GM12878 (cell line): Measurements from ENCODE around the gene PARD6A. TPM values are rescaled to one million over a fixed set of nuclear protein-coding genes. Genes with fewer than 3 reads are reported as not detected.

Experiments
- ATAC-seq: fragments of 200-7000 bp; cut with Tn5 transposase; 3 replicates; pipeline ENCODE4 v1.9.1; 2020; ENCODE audit warnings: mild to moderate bottlenecking, moderate library complexity
- BruUV-seq: library from RNA; stranded (reverse); fragments of 400-500 nt; replicated peaks from 2 replicates; lab custom pipeline; 2021; lab: Mats Ljungman, UMichigan
- CTCF ChIA-PET: fragments of 300-600 bp; sonication (Branson Sonifier 250); formaldehyde crosslinking; extraction: SDS; loops from one replicate; lab custom pipeline; 2021; ENCODE audit warnings: inconsistent platforms; lab: Yijun Ruan, JAX
- POLR2A ChIA-PET: fragments of 350-600 bp; formaldehyde crosslinking; extraction: SDS; loops from one replicate; lab custom pipeline; 2021; ENCODE audit warnings: inconsistent platforms; lab: Charles Lee
- RAD21 ChIA-PET: fragments of 300-600 bp; sonication (Branson Sonifier 250); formaldehyde crosslinking; loops from one replicate; lab custom pipeline; 2023; ENCODE audit warnings: antibody characterized with exemption; ENCODE audit not compliant: unreplicated experiment; lab: Charles Lee
- SMC1A ChIA-PET: fragments of 300-600 bp; sonication (Branson Sonifier 250); formaldehyde crosslinking; loops from one replicate; lab custom pipeline; 2023; ENCODE audit not compliant: unreplicated experiment, uncharacterized antibody; lab: Charles Lee
- DNase-seq: peaks from one replicate; pipeline ENCODE4 v3.0.0-alpha.2; 2011; ENCODE audit warnings: low read depth, low spot score
- FAIRE-seq: peaks from 3 replicates; lab custom pipeline; 2011; peaks lifted over from hg19 to GRCh38; lab: Jason Lieb, UNC
- H2AFZ ChIP-seq: 2 replicates; pipeline ENCODE4 v1.6.0; 2011; ENCODE audit warnings: low read depth, low read length, control low read depth; ENCODE audit not compliant: control insufficient read depth
- H3K27ac ChIP-seq: 2 replicates; pipeline ENCODE4 v1.5.1; 2011; ENCODE audit warnings: control low read depth; ENCODE audit not compliant: control insufficient read depth, insufficient read depth
- H3K27me3 ChIP-seq, 2 experiments: replicated peaks in 1 of 2; 2 replicates each; pipeline versions ENCODE4 v1.6.0 to v1.6.1; 2011; ENCODE audit warnings: low read length in 1 of 2; ENCODE audit not compliant: control insufficient read depth in 2 of 2, insufficient read depth in 2 of 2
- H3K36me3 ChIP-seq, 2 experiments: 2 replicates each; pipeline ENCODE4 v1.5.1; 2011; ENCODE audit warnings: low read length in 1 of 2; ENCODE audit not compliant: control insufficient read depth in 2 of 2, insufficient read depth in 2 of 2
- H3K4me1 ChIP-seq: 2 replicates; pipeline ENCODE4 v1.6.1; 2011; ENCODE audit warnings: mild to moderate bottlenecking, low read length, moderate library complexity, mixed read lengths; ENCODE audit not compliant: control insufficient read depth, insufficient read depth
- H3K4me2 ChIP-seq: 2 replicates; pipeline ENCODE4 v1.6.0; 2011; ENCODE audit warnings: control low read depth; ENCODE audit not compliant: control insufficient read depth, insufficient read depth
- H3K4me3 ChIP-seq: fragments of 200-600 bp; sonication (generic); 2 replicates; pipeline ENCODE4 v1.5.1; 2016
- H3K79me2 ChIP-seq: 2 replicates; pipeline ENCODE4 v1.6.0; 2011; ENCODE audit warnings: low read length; ENCODE audit not compliant: control insufficient read depth, insufficient read depth
- H3K9ac ChIP-seq: 2 replicates; pipeline ENCODE4 v1.8.0; 2011; ENCODE audit warnings: low read length, control low read depth, mixed read lengths; ENCODE audit not compliant: control insufficient read depth, insufficient read depth
- H3K9me3 ChIP-seq: replicated peaks from 3 replicates; pipeline ENCODE4 v1.5.1; 2011; ENCODE audit warnings: mild to moderate bottlenecking, low read length; ENCODE audit not compliant: control insufficient read depth, insufficient read depth
- H4K20me1 ChIP-seq: 2 replicates; pipeline ENCODE4 v1.6.0; 2011; ENCODE audit not compliant: control insufficient read depth, insufficient read depth
- E2F4 ChIP-seq: IDR thresholded peaks from 2 replicates; pipeline ENCODE4 v1.6.1; 2012; ENCODE audit warnings: low read depth, low read length, improper control_type of control experiment
- JUND ChIP-seq: IDR thresholded peaks from 2 replicates; pipeline ENCODE4 v1.6.1; 2012; ENCODE audit warnings: low read depth, mild to moderate bottlenecking, low read length, improper control_type of control experiment, moderate library complexity
- KAT2A ChIP-seq: conservative IDR thresholded peaks from 2 replicates; pipeline ENCODE4 v1.6.1; 2011; ENCODE audit warnings: low read depth, low read length; ENCODE audit not compliant: control insufficient read depth
- MYB ChIP-seq: fragments of 150-350 bp; IDR thresholded peaks from 2 replicates; pipeline ENCODE4 v1.6.1; 2014; ENCODE audit warnings: mild to moderate bottlenecking, low read depth, low read length, borderline replicate concordance
- POLR2AphosphoS5 ChIP-seq: IDR thresholded peaks from 2 replicates; pipeline ENCODE4 v1.6.1; 2011; ENCODE audit warnings: mild to moderate bottlenecking, low read length, inconsistent platforms
- RELB ChIP-seq: fragments of 450-650 bp; IDR thresholded peaks from 2 replicates; pipeline ENCODE4 v1.6.1; 2017; ENCODE audit warnings: low read depth, mild to moderate bottlenecking, moderate library complexity
- REST ChIP-seq: IDR thresholded peaks from 2 replicates; pipeline ENCODE4 v1.6.1; 2012; ENCODE audit warnings: mild to moderate bottlenecking, low read depth, low read length
- SUPT20H ChIP-seq: IDR thresholded peaks from 2 replicates; pipeline ENCODE4 v1.6.1; 2011; ENCODE audit warnings: low read depth, mild to moderate bottlenecking, low read length, moderate library complexity, borderline replicate concordance; ENCODE audit not compliant: control insufficient read depth
- YY1 ChIP-seq: IDR thresholded peaks from 2 replicates; pipeline ENCODE4 v1.6.1; 2011; ENCODE audit warnings: low read depth, mild to moderate bottlenecking, low read length
- WGBS: methylation state at CpG from one replicate; pipeline ENCODE4 v1.1.6; 2016; ENCODE audit warnings: low lambda C conversion rate; ENCODE audit not compliant: insufficient replicate concordance, insufficient coverage; ENCODE audit errors: missing lambda C conversion rate; 5-methylcytosine and 5-hydroxymethylcytosine counted together
- in situ Hi-C: fragments of 300-500 bp; cut with MboI; formaldehyde crosslinking; loops from 9 replicates; pipeline ENCODE4 v1.14.3; 2018; ENCODE audit warnings: mixed read lengths
- intact Hi-C: fragments of 100-400 bp; cut with micrococcal nuclease; formaldehyde crosslinking; loops from one replicate; pipeline ENCODE4 v1.14.2; 2022; ENCODE audit not compliant: unreplicated experiment
- polyA plus RNA-seq, 11 experiments: library from polyadenylated mRNA; depleted of rRNA in 4 of 11; unstranded in 6 of 11; stranded (reverse) in 5 of 11; fragments of >200 nt; fragmentation: Nextera tagmentation in 4 of 11; fragmentation: Illumina TruSeq in 1 of 11; extraction: Ambion mirVana in 4 of 11; extraction: Trizol in 1 of 11; gene quantifications; 1 replicate in 1 of 11; 2 replicates in 10 of 11; pipeline versions ENCODE4 v1.2.1 to v1.2.3, GENCODE V29; 2011 to 2016; ENCODE audit warnings: inconsistent platforms in 2 of 11, missing spikeins in 2 of 11, low read depth in 1 of 11
- total RNA-seq, 4 experiments: library from RNA; depleted of rRNA in 3 of 4; stranded (reverse); fragments of >200 nt in 3 of 4; fragmentation: Illumina TruSeq in 1 of 4; extraction: Trizol in 1 of 4; gene quantifications; 2 replicates each; pipeline versions ENCODE4 v1.2.1 to v1.2.3, GENCODE V29; 2013 to 2021

Gene PARD6A
- total and polyA plus RNA-seq, 10 of the 15 experiments (the other 5 are each of a cell fraction or from before 2014, with no cell fraction given) = 0.42 to 10.1 (median 4.4) TPM

GRCh38 chr16:67628216-67628615 is 32.5 kb upstream of the PARD6A start:
- no peaks in the 10 kb centered on the region for H4K20me1 ChIP-seq
- H3K36me3 ChIP-seq = peaks cover 13 to 38% of the 10 kb centered on the region in 2 experiments
- 92% methylated on average over 14 of the region's 14 CpGs for WGBS
- FAIRE-seq (no peak), ATAC-seq (no peak), DNase-seq (no peak)
- H3K4me3 ChIP-seq = no peak overlapping the region
- RAD21 ChIA-PET = no interaction called here
- POLR2A ChIA-PET = interaction anchor here (0.5 to 0.6 kb wide), 2 partner anchors 118 to 754 kb away, joined by 3 read pairs; no protein-coding TSS in a partner anchor
- no peaks in the 10 kb centered on the region for H3K27me3 ChIP-seq
- H2AFZ ChIP-seq = no peak overlapping the region
- in situ Hi-C loops (no loop called here), intact Hi-C loops (no loop called here)
- TF ChIP-seq RELB = no peak
- TF ChIP-seq SUPT20H = no peak
- no peak for TF ChIP-seq POLR2AphosphoS5
- no peak for TF ChIP-seq MYB
- no peak for TF ChIP-seq KAT2A
- TF ChIP-seq E2F4 = no peak
- TF ChIP-seq YY1 = no peak
- no peak for TF ChIP-seq JUND
- TF ChIP-seq REST = no peak
- no peak overlapping the region for H3K4me2 ChIP-seq
- no peaks in the 10 kb centered on the region for H3K79me2 ChIP-seq
- CTCF ChIA-PET = interaction anchor here (0.6 to 1.1 kb wide), 2 partner anchors 51 to 114 kb away, joined by 3 read pairs; no protein-coding TSS in a partner anchor
- no peak overlapping the region for H3K27ac ChIP-seq
- no peak overlapping the region for H3K9ac ChIP-seq
- H3K4me1 ChIP-seq = no peaks in the 10 kb centered on the region
- SMC1A ChIA-PET = interaction anchor here (0.8 kb wide), 2 partner anchors 11 to 27 kb away, joined by 3 to 4 read pairs; no protein-coding TSS in a partner anchor
- no TSS peak for BruUV-seq
- no peaks in the 10 kb centered on the region for H3K9me3 ChIP-seq
